HG03025 (cell line): ENCODE results near the gene TBX2.
"Not testable (repeated sequence)": the region's sequence is repeated elsewhere in the genome, so short reads cannot be mapped to it uniquely, and the experiment has no call there.

ENCODE experiments used
- ATAC-seq: cut with Tn5 transposase; IDR thresholded peaks from one replicate; pipeline ENCODE4 v1.9.1; 2021; ENCODE audit warnings: mild to moderate bottlenecking, moderate library complexity; ENCODE audit not compliant: unreplicated experiment, low FRiP score

Gene TBX2

DNA sequence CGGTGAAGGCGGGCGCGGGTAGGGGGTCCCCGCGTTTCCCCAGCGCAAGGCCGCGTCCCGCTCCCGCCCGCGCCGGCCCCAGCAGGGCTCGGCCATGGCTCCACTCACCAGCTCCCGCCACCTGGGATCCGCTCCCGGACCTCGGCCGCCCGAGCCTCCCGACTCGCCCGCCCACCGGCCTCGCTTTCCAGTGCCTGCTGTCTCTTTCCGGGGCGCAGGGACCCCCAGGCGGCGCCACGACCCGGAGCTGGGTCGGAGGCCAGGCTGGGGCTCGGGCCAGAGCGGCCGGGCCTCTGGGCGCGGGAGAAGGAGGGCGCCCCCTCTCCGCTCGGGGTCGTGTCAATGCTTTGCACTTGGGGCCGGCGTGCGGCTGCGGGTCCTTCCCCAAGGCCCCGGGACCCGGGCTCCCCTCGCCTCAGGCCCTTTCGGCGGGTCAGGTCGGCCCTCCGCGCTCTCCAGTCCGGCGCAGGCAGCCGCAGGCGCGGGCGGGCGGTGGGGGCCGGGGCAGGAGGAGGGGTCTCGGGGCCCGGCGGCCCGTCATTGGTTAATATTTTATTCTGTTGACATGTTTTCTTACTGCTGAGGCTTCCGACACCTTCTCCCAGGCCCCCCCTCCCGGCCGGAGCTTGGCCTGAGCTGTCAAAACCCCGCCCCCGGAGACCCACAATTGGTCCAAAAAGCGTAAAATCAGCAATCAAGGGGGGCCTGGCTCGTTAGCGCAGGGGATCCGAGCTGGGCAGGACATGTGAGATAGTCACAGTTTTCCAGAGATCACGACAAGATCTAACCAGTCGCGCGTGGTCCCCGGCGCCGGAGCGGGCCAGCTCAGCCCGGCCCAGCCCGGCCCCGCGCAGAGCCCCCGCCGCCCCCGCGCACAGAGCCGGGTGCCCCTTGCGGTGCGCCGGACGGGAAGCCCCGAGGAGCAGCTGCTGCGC lies at the start of gene TBX2:
Gene TBX2 (plus strand): TSS at position 713 of the 935 bp plus-strand sequence. CDS start 334 bp downstream, outside the sequence.
- no peak for ATAC-seq

DNA sequence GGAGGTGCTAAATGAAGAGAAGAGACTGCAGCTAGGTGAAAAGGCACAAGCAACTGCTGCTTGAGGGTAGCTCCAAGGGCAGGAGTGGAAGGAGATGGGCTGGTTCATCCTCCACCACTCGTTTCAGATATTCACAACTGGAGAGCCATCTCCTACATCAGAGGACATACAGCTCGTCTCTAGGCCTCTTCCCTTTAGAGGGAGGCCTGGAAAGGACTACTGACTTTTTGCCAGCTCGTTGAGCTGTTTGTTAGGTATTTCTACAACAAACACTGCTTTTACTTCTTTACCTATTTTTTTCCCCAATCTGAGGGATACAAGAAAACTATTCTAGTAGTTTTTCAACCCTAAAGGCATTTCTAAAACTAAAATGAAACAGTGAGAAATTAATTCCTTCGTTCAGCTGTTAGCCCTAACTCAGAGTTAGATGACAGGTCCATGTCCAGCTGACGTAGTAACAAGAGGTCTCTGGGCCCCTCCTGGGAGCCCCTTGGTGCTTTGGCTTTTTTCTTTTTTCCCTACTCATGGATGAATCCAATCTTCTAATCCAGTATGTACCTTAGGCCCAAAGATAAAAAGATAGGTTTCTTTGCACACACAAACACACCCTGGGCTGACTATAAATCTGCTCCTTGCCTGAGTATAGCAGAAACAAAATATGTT lies 47.8 kb upstream of the TBX2 start:
- no peak for ATAC-seq

DNA sequence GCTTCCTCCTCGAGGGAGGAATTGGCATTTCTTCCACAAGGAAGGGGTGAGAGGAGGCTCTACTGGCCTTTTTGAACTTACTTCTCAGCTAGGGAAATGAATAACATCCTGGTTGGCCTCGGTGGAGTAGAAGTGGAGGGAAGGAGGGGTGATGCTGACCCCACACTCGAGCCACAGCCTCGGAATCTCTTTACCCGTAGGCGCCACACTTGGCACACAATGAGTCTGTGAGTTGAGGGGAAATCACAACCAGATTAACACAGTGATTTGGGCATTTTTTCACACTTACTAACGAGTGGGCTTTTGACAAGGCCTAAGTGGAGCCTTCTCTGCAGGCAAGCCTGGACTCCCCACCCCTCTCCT lies 47.3 kb upstream of the TBX2 start:
- ATAC-seq = no peak

DNA sequence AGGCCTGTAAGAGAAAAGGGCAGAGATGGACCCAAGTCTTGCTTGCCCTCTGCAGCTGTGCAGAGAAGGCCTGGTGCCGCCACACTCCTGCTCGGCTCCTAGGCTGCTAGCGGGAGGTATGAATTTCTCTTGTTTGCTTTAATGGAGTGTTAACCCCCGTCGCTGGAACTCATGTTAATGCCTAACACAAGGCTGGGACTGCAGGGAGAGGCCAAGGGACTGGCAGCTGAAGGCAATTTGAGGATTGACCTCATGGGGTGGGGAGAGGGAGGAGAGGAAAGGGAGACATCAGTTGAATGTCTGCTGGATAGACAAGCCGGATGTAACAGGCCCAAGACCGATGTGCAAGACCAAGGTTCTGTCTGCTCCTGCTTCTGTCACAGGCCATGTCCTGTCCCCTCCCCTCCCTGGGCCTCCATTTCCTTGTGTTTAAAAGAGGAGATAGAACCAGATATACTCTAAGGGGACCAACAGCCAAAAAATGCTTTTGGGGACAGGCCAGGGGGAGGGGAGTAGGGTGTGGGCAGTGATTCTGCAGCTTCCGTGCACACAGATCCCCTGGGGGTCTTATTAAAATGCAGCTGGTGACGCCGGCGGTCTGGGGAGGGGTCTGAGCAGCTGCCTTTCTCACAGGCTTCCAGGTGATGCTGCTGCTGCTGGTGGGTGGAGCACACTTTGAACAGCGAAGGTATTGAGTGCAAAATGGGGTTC lies 46.7 kb upstream of the TBX2 start:
- no peak for ATAC-seq

DNA sequence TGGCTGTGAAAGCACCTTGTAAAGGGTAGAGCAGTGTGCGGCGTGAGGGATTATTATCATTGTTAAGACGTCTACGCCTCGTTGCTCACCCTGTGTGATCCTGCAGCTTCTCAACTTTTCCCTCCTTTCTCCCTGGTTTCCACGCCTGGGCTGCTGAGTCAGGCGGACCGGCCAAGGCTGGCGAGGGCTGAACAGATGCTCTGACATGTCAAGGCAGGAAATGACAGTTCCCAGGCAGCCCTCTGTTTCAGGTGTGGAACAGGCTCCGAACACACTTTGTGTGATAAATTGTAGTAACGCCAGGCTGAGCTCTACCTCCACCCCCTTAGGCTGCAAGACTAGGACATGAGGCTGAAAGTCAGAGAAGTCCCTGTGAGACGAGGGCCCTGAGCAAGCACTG lies 46.0 kb upstream of the TBX2 start:
- no peak for ATAC-seq

DNA sequence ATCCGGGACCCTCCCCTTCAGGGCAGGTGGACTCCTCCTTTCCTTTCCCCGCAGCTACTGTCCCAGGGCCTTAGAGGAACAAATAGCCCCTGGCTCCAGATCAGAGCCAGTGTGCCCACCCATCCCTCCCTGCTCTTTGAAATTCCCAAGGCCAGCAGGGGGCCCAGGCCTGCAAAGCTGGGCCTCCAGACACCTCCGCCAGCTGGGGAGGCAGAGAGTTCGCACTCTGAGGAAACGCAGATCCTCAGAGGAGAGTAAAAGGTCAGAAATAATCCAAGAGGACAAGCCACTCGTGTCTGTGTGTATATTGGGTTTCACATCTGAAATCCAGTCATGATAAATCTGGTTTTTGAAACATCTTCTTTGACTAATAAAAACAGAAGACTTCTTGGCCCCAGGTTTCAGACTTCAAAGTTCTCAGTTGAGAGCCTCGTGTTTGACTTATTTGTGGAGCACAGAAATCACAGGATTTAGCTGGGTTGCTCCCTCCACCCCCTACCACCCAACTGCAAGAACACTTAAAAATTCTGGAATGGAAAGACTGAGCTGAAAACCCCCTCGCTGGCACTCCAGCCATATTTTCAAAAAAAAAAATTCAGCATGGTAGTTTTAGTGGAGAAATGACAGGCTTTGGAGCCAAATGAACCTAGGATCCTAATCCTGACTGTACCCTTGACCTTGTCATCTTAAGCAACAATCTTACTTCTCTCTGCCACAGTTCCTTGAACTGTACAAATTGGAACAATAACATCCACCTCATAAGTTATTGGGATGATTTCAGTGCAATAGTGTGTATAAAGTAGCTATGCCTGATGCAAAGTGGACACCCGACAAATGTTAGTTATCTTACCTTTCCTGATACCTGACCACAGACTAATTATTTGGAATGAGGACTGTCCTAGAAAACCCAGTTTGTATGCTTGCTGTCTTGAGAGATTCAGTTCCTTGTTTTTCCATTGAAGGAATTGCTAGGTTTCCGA lies 44.5 kb upstream of the TBX2 start:
- ATAC-seq = no peak

DNA sequence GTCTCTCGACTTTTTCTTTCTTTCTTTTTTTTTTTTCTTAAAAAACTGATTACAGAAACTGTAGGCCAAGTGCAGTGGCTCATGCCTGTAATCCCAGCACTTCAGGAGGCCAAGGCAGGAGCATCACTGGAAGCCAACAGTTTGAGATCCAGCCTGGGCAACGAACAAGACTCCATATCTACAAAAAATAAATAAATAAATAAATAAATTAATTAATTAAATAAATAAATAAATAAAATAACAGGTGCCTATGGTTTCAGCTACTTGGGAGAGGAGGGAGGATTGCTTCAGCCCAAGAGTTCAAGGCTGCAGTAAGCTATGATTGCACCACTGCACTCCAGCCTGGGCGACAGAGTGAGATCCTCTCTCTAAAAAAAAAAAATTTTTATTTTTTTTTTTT lies 42.6 kb upstream of the TBX2 start:
- ATAC-seq = not testable (repeated sequence)

DNA sequence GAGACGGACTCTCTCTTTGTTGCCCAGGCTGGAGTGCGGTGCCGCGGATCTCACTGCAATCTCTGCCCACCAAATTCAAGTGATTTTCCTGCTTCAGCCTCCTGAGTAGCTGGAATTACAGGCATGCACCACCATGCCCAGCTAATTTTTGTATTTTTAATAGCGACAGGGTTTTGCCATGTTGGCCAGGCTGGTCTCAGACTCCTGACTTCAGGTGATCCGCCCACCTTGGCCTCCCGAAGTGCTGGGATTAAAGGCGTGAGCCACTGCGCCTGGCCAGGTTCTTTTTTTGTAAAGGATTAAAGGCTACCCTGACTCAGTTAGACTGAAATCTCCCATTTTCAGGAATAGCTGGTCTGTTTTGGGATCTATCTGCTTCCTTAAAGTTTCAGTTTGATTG lies 40.1 kb upstream of the TBX2 start:
- not testable (repeated sequence) for ATAC-seq

DNA sequence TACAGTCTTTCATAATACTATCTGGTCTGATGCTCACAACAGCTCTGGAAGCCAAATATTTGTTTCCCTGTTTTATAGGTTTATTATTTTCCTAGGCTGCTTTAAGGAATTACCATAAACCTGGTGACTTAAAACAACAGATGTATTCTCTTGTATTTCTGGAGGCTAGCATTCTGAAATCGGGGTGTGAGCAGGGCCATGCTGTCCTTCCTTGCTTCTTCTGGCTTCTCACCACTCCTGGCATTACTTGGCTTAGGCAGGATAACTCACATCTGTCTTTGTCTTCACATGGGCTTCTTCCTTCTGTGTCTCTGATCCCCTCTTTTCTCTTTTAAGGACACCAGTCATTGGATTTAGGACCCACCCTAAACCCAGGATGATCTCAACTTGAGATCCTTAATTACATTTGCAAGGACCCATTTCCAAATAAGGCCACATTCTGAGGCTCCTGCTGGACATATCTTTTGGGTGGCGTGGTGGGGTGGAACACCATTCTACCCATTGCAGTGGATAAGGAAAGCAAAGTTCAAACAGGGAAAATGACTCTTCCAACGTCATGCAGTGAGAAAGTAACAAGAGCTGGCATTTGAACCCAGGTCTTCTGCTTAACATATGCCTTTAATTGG lies 39.2 kb upstream of the TBX2 start:
- ATAC-seq = no peak

DNA sequence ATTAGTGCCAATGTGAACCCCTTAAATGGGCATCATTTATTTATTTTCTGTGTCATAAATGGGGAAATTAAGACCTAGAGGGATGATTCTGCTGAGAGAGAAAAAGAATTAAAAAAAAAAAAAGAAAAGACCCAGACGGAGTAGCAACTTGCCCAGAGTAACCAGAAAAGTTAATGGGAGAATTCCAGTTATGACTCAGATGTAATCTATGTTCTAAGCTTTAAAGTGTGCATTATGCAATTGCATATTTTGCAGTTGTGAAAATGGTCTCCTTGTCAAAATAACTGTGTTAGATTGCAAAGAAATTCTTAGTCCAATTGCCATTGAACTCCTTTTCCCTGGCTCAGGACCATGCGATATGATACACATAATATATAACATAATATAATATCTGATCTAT lies 38.6 kb upstream of the TBX2 start:
- ATAC-seq = no peak

DNA sequence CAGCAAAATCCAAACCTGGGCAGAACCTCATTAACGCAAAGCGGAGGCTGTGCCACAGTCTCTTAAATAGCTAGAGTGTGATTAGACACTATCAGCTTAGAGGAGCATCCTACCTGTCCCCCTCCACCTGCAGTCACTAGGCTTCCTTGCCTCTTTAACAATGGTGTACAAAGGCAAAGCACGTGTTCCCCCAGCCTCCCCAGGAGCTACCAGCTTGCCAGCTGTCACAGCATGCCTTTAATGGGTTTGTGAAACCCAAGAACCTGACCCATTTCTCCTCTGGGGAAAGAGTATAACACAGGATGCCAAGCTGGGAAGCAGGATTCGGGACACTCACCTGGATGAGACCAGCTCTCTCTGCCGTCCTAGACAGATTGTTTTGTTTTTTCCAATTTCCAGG lies 37.2 kb upstream of the TBX2 start:
- no peak for ATAC-seq

DNA sequence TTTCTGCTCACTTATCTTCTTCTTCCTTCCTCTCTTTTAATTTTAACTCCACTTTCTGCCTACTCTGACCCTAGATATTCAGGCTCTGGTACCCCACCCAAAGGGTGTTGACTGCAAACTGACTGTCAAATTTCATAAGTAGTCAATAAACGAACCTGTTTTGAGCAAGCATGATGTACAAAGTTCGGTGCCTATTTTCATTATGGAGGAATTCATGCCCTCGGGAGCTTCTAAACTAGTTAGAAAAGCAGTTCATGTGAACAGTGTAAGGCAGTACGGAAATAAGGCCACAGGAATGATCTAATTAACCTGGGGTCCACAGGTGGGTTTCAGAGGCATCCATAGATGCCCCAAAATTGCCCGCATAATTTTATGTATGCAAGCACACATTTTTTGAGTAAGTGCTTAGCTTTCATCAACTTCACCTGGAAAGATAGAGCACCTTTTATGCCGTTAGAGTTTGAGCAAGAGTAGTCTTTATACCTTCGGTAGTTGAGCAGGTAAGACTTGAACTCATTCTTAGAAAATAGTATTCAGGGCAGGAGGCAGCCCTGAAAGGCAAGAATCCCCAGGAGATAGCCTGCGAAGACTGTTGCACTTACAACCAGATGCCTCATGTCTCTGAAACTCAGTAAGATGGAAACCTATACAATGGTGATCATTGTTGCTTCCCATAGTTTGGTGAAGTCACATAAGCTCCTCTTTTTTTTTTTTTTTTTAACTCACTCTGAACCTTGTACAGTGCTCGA lies 36.6 kb upstream of the TBX2 start:
- ATAC-seq = no peak

DNA sequence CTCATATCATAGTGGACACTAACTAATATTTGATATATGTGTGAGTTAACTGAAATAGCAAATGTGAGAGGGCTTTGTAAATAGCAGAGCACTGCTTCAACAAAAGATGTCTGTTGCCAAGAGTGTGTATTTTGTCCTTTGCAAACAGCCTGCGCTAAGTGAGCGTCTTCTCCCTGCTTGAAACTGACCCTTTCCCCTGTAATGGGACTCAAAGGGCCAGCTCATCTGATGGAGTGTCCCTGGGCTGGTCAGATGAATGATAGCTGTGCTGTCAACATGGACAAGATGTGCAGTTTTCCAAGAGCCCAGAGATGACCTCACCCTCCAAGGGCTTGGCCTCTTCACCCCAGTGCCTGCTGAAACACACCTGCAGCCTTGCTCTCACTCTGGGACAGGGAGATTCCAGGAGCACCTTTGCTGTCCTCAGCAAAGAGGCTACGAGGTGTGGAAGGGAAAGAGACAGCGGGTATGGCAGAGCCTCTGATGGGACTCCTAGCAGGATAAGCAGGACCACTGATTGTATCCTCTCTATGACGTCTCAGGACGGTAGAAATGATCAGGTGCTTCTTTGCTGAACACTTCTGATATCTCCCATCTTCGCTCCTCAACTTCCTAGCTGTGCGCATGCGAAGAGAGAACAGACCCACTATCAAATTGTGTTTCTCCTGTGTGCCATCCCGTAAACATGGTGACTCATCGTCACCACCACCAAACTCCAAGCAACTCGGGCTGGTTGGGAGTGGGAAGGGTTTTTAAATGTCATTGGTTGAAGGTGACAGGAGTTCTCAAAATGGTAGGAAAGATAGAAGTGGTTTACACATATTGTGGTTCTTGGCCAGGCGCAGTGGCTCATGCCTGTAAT lies 35.8 kb upstream of the TBX2 start:
- ATAC-seq = no peak

DNA sequence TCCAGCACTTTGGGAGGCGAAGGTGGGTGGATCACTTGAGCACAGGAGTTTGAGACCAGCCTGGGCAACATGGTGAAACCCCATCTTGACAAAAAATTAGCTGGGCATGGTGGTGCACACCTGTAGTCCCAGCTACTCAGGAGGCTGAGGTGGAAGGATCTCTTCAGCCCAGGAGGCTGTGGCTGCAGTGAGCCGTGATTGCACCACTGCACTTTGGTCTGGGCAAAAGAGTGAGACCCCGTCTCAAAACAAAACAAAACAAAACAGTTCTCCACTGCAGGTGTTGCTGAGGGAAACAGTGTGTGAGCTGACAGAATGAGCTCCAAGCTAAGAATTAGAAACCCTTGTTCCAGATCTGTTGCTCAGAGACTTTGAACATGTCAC lies 35.2 kb upstream of the TBX2 start:
- no peak for ATAC-seq

DNA sequence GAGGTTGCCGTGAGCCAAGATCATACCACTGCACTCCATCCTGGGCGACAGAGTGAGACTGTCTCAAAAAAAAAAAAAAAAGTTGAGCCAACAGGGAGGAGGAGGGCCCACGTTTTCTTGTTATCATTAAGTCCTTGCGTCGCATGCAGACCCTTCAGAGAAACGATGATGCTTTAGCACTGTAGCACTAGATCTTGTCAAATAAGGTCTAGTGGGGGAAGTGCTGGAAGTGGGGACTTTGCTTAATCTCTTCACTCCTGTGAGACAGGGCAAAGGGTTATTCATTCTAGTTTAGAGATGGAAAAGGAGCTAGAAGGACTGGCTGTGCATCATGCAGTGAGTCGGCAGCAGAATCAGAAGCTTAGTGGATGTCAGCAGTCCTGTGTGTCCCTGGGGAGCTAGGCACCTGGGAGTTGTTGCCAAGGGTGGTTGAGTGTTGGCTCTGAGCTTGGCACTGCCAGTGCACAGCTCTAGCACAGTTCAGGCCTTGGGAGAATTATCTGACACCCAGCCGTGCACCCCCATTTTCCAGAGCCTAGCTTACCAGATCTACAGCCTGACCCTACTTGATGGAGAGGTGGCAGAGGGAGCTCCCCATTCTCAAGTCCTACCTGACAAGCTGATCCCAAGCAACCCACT lies 33.4 kb upstream of the TBX2 start:
- ATAC-seq = no peak

DNA sequence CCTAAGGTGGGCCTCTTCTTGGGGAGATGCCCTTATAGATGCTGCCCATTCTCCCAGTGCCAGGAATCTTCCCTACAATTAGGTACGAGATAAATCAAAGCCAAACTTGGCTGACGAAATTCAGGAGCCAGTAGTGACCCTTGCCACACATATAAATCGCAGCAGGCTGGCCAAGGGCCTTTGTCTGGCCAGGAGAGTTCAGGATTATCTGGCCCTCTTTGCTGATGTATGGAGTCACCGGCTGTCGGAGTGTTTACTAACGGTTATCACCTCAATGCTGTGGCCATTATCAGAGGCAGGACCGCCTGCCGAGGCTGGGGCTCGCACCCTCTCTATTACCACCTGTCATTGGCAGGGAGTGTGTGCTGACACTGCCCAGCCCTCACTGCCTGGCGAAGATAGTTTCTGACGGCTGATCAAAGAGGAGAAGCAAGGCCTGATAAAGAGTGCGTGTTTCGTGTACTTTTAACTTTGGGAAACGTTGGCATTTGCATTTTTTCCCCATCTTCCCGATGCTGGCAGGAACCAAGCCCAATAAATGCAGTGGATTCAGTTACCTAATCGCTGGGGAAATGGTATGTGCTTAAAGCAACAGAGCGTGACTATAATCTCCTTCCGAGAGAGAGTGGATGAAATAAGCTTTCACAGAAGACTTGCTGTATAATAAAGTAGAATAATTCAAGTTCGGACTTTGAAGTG lies 32.8 kb upstream of the TBX2 start:
- no peak for ATAC-seq
